RPMI8226 (cell line): ENCODE results near the gene PCDHB13.
"Not testable (repeated sequence)": the region's sequence is repeated elsewhere in the genome, so short reads cannot be mapped to it uniquely, and the experiment has no call there.

Source experiments
- DNase-seq: peaks from one replicate; pipeline ENCODE4 v3.0.0-alpha.2; 2015

Gene PCDHB13

DNA sequence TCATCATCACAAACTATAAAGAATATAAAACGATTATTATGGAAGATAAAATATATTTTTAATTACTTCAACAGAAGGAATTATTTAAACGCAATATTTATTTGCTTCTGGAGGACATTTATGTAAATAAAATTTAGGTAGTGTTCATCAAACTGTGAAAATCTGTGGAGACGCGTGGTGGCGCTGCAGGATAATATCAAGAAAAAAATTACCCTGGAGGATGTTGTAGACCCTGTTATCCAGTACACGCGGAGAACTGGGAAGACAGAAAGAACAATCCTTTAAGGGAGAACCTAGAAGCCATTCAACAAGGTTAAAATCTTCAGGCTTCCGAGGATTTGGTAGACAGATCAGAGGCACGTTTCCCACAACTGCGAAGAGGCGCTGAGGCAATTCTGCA, 5.2 kb upstream of the PCDHB13 start, which contains the start of gene PCDHB12:
Gene PCDHB12, plus strand, starts transcription at position 242 of the 400 bp plus-strand sequence. CDS start 189 bp downstream, outside the sequence.
- no peak for DNase-seq

DNA sequence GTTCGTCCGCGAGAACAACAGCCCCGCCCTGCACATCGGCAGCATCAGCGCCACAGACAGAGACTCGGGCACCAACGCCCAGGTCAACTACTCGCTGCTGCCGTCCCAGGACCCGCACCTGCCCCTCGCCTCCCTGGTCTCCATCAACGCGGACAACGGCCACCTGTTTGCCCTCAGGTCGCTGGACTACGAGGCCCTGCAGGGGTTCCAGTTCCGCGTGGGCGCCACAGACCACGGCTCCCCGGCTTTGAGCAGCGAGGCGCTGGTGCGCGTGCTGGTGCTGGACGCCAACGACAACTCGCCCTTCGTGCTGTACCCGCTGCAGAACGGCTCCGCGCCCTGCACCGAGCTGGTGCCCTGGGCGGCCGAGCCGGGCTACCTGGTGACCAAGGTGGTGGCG, 3.4 kb upstream of the PCDHB13 start:
- DNase-seq = not testable (repeated sequence)

DNA sequence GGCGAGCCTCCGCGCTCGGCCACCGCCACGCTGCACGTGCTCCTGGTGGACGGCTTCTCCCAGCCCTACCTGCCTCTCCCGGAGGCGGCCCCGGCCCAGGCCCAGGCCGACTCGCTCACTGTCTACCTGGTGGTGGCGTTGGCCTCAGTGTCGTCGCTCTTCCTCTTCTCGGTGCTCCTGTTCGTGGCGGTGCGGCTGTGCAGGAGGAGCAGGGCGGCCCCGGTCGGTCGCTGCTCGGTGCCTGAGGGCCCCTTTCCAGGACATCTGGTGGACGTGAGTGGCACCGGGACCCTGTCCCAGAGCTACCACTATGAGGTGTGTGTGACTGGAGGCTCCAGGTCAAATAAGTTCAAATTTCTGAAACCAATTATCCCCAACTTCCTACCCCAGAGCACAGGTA, 2.9 kb upstream of the PCDHB13 start:
- DNase-seq = not testable (repeated sequence)

DNA sequence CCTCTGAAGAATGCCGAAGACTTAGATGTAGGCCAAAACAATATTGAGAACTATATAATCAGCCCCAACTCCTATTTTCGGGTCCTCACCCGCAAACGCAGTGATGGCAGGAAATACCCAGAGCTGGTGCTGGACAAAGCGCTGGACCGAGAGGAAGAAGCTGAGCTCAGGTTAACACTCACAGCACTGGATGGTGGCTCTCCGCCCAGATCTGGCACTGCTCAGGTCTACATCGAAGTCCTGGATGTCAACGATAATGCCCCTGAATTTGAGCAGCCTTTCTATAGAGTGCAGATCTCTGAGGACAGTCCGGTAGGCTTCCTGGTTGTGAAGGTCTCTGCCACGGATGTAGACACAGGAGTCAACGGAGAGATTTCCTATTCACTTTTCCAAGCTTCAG, 864 bp downstream of the PCDHB13 start:
- DNase-seq = not testable (repeated sequence)

DNA sequence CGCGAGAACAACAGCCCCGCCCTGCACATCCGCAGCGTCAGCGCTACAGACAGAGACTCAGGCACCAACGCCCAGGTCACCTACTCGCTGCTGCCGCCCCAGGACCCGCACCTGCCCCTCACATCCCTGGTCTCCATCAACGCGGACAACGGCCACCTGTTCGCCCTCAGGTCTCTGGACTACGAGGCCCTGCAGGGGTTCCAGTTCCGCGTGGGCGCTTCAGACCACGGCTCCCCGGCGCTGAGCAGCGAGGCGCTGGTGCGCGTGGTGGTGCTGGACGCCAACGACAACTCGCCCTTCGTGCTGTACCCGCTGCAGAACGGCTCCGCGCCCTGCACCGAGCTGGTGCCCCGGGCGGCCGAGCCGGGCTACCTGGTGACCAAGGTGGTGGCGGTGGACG, 1.8 kb downstream of the PCDHB13 start:
- DNase-seq = not testable (repeated sequence)

DNA sequence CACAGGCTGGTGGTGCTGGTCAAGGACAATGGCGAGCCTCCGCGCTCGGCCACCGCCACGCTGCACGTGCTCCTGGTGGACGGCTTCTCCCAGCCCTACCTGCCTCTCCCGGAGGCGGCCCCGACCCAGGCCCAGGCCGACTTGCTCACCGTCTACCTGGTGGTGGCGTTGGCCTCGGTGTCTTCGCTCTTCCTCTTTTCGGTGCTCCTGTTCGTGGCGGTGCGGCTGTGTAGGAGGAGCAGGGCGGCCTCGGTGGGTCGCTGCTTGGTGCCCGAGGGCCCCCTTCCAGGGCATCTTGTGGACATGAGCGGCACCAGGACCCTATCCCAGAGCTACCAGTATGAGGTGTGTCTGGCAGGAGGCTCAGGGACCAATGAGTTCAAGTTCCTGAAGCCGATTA, 2.3 kb downstream of the PCDHB13 start:
- DNase-seq = not testable (repeated sequence)

DNA sequence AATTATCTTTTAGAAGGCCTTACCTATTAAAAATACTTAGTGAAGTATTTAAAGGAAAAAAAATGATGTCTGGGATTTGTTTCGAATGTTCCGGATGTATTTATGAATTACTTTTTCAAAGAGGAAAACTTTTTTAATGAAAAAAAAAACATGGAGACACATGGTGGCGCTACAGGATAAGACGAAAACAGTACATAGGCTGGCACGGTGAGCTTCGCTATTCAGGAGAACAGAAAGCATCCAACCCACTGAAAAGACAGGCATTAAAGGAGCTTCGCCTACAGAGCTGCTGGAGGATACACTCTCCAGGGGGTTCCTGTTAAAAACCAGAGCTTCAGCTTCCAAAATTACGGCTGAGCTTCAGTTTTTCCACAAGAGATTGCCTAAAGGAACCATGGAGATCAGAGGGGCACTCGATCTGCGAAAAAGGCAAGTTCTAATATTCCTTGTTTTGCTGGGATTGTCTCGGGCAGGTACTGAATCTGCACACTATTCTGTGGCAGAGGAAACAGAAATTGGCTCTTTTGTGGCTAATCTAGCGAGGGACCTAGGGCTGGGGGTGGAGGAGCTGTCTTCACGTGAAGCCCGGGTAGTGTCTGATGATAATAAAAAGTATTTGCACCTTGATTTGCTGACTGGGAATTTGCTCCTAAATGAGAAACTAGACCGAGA, 9.5 kb downstream of the PCDHB13 start, which contains the start of gene PCDHB14:
Gene PCDHB14, plus strand, starts transcription at position 232 of the 672 bp plus-strand sequence. Its CDS starts 163 bp downstream, at position 395.
- DNase-seq = peak; percentile 33

DNA sequence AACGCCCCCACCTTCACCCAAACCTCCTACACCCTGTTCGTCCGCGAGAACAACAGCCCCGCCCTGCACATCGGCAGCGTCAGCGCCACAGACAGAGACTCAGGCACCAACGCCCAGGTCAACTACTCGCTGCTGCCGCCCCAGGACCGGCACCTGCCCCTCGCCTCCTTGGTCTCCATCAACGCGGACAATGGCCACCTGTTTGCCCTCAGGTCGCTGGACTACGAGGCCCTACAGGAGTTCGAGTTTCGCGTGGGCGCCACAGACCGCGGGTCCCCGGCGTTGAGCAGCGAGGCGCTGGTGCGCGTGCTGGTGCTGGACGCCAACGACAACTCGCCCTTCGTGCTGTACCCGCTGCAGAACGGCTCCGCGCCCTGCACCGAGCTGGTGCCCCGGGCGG, 11.1 kb downstream of the PCDHB13 start:
- not testable (repeated sequence) for DNase-seq

DNA sequence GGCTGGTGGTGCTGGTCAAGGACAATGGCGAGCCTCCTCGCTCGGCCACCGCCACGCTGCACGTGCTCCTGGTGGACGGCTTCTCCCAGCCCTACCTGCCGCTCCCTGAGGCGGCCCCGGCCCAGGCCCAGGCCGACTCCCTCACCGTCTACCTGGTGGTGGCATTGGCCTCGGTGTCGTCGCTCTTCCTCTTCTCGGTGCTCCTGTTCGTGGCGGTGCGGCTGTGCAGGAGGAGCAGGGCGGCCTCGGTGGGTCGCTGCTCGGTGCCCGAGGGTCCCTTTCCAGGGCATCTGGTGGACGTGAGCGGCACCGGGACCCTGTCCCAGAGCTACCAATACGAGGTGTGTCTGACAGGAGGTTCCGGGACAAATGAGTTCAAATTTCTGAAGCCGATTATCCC, 11.7 kb downstream of the PCDHB13 start:
- not testable (repeated sequence) for DNase-seq

DNA sequence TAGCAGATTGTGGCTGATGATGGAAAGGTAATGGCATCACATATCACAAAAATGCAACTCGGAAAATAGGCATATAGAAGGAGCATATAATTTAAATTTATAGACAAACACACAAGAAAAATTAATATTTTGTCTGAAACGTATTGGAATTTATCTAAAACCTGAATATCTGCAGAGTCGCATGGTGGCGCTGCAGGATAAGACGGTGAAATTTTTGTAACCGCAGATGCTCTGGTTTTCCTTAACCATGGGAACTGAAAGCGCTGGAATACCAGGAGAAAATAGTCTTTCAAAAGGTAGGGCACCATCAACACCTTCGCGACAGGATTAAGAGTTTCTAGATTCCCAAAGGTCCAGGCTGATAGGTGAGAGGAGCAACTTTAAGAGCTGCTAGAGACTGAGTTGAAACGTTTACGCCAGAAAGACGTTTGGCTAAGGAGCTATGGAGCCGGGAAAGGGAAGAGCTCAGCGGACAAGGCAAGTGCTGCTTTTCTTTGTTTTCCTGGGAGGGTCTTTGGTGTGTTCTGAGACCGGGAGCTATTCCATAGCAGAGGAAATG, 20.5 kb downstream of the PCDHB13 start:
- no peak for DNase-seq

DNA sequence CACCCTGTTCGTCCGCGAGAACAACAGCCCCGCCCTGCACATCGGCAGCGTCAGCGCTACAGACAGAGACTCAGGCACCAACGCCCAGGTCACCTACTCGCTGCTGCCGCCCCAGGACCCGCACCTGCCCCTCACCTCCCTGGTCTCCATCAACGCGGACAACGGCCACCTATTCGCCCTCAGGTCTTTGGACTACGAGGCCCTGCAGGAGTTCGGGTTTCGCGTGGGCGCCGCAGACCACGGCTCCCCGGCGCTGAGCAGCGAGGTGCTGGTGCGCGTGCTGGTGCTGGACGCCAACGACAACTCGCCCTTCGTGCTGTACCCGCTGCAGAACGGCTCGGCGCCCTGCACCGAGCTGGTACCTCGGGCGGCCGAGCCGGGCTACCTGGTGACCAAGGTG, 22.2 kb downstream of the PCDHB13 start:
- not testable (repeated sequence) for DNase-seq

DNA sequence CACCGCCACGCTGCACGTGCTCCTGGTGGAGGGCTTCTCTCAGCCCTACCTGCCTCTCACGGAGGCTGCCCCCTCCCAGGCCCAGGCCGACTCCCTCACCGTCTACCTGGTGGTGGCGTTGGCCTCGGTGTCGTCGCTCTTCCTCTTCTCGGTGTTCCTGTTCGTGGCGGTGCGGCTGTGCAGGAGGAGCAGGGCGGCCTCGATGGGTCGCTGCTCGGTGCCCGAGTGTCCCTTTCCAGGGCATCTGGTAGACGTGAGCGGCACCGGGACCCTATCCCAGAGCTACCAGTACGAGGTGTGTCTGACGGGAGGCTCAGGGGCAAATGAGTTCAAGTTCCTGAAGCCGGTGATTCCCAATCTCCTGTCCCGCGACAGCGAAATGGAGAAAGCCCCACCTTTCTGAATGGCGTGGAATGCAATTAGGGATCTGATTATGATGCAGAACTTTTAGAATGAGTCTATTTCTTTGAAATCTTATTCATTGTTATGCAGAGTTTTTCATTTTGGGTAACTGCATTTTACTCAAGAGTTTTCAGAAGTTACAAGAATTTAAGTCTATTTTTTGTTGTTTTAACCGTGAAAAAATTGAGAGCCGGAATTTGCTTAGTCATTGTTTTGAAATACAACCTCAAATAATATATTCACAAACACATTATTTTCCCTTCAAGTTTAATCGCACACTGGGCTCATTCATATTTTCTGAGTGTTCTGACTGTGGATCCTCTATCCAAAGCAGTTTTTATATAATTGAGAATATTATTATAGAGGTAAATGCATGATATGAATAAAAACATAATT, 23.0 kb downstream of the PCDHB13 start:
- DNase-seq = no peak

DNA sequence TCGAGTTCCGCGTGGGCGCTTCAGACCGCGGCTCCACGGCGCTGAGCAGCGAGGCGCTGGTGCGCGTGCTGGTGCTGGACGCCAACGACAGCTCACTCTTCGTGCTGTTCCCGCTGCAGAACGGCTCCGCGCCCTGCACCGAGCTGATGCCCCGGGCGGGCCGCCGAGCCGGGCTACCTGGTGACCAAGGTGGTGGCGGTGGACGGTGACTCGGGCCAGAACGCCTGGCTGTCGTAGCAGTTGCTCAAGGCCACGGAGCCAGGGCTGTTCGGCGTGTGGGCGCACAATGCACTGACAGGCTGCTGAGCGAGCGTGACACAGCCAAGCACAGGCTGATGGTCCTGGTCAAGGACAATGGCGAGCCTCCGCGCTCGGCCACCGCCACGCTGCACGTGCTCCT, 27.8 kb downstream of the PCDHB13 start:
- no peak for DNase-seq

DNA sequence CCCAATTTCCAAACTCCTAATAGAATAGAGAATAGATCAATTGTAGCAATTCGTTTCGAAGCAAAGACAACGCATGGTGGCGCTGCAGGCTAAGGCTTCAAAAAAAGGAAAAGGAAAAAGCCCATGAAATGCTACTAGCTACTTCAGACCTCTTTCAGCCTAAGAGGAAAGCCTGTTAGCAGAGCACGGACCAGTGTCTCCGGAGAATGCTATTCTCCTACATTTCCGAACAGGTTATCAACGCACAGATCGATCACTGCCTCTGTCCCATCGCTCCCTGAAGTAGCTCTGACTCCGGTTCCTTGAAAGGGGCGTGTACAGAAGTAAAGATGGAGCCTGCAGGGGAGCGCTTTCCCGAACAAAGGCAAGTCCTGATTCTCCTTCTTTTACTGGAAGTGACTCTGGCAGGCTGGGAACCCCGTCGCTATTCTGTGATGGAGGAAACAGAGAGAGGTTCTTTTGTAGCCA, 31.6 kb downstream of the PCDHB13 start, which contains the start of gene PCDHB15:
Gene PCDHB15, plus strand, starts transcription at position 146 of the 468 bp plus-strand sequence. Its CDS starts 184 bp downstream, at position 330.
- peak; percentile 18 for DNase-seq

DNA sequence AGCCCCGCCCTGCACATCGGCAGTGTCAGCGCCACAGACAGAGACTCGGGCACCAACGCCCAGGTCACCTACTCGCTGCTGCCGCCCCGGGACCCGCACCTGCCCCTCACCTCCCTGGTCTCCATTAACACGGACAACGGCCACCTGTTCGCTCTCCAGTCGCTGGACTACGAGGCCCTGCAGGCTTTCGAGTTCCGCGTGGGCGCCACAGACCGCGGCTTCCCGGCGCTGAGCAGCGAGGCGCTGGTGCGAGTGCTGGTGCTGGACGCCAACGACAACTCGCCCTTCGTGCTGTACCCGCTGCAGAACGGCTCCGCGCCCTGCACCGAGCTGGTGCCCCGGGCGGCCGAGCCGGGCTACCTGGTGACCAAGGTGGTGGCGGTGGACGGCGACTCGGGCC, 33.3 kb downstream of the PCDHB13 start:
- not testable (repeated sequence) for DNase-seq

DNA sequence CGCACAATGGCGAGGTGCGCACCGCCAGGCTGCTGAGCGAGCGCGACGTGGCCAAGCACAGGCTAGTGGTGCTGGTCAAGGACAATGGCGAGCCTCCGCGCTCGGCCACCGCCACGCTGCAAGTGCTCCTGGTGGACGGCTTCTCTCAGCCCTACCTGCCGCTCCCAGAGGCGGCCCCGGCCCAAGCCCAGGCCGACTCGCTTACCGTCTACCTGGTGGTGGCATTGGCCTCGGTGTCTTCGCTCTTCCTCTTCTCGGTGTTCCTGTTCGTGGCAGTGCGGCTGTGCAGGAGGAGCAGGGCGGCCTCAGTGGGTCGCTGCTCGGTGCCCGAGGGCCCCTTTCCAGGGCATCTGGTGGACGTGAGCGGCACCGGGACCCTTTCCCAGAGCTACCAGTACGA, 33.7 kb downstream of the PCDHB13 start:
- DNase-seq = not testable (repeated sequence)

DNA sequence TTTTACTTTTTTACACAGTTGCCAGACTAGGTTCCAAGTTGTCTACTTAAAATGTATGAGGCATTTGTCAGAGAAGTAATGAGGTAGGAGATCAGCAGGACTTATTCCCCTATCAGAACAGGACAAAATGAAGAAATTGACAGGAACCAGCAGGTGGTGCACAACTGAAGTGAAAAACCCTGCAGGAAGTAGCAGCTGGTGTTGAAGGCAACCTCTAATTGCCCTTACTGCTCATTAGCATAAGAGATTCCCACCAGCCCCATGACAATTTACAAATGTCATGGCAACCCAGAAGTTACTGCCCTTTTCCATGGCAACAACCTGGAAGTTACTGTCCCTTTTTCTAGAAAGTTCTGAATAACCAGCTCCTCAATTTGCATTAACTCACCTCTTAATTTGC, 36.9 kb downstream of the PCDHB13 start:
- no peak for DNase-seq

DNA sequence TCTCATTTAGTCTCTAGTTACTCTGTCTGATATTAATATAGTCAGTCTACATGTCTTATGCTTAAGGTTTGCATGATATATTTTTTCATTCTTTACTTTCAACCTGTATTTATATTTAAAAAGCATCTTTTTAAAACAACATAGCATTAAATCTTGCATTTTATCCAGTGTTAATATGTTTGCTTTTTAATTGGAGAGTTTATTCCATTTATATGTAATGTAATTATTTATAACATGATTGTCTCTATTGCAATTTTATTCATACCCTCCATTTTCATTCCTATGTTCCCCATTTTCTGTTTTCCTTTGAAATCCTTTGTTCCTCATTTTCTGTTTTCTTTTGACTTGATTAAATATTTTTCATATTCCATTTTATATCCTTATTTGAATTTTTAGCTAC, 44.7 kb downstream of the PCDHB13 start:
- no peak for DNase-seq

DNA sequence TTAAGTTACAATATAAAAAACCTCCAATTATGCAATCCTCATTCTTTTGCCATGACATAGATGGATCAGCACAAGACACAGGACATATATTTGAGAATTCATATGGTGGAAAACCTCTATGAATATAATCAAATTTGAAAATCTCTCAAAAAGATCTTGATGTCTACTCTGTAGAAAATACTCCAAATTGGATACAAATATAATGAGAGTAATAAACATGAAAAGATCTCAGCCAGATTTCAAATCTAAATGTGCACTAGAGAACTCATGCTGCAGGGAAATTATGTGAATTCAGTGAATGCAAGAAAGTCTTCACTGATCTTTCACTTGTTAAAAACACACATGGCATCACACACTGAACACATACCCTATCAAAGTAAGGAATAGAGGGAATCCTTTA, 45.2 kb downstream of the PCDHB13 start:
- DNase-seq = no peak

DNA sequence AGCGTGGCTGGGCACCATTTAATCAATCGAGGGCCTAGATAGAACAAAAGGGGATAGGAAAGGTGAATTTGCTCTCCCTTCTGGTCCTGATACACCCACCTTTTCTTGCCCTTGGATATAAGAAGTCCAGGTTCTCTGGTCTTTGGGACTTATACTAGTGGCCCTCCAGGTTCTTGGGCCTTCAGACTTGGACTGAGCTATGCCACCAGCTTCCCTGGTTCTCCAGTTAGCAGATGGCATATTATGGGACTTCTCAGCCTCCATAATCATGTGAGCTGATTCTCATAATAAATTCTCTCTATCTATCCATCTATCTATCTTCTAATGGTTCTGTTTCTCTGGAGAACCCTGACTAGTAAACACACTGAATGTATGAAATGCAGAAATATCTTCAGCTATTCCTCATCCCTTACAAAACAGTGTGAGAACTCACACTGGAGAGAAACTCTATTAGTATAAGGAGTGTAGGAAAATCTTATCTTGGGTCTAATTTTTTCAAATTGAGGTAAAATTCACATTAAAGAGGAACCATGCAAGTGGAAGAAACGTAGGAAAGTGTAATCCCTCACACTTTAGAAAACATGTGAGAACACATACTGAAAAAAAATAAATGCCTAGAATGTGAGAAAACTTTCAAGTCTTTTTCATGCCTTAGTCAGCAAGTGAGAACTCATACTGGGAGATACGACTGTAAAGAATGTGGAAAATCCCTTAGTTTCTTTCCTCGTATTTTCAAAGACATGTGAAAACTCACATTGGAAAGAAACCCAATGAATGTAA, 46.9 kb downstream of the PCDHB13 start:
- DNase-seq = no peak

DNA sequence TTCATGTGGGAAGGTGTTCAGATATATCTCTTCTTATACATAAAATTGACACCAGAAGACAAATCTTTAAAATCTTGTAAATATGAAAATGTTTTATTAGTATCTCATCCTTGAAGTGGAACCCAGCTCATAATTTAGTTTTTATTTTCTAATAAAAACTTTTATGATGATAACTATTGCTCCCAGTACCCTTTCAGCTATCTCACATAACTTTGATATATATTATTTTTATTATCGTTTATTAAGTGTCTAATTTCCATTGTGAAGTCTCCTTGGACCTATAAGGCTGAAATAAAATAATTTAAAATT, 47.5 kb downstream of the PCDHB13 start:
- DNase-seq = no peak
